HG03139 (cell line): Measurements from ENCODE around the gene INTS1.

Experiments used
- ATAC-seq: cut with Tn5 transposase; IDR thresholded peaks from one replicate; pipeline ENCODE4 v1.9.1; 2021; ENCODE audit not compliant: unreplicated experiment

The INTS1 gene

DNA sequence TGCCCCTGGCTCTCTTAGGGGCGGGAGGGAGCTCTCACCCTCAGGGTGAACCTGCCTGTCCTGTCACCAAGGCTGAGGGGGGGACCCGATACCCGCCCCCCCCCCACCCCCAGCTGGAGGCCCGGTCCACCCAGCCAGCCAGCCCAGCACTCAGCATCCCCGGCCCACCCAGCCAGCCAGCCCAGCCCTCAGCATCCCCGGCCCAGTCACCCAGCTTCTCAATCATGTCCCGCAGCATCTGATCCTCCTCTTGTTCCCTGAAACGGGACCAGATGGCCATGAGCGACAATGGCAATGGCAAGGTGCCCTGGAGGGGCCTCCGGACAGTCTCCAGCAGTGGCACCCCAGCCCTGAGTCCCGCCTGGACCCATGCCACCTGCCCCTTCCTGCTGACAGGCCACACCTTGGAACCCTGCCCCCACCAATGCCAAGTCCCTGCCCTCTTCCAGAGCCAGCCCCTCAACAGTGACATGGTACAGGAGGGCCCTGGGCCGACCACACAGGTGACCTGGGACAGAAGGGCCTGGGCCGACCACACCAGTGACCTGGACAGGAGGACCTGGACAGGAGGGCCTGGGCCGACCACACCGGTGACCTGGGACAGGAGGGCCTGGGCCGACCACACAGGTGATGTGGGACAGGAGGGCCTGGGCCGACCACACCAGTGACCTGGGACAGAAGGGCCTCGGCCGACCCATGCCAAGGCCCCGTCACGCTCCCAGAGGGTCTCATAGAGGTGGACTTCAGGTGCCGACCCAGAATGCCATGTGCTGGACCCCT lies 69.1 kb downstream of the INTS1 start:
- ATAC-seq, result no peak

DNA sequence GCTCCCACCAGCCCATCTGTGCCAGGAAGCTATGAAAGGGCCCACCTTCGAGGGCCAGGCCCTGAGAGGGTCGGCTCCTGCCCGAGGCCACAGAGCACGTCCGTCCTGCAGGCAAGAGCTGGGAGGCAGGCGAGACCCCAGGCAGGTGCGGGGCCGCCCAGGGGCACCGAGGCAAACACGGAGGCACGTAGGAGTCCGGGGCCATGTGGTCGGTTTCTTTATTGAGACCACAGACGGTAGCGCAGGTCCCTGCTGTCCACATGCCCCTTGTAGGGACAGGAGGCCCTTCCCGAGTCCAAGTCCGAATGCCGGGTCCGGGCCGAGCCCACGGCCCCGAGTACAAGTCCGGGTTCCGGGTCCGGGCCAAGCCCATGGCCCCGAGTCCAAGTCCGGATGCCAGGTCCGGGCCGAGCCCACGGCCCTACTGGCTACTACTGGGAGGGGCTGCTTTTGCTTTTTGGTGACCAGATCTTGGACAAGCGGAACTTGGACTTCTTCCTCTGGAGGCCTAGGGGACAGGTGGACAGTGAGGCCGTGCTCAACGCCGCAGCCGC lies 69.9 kb downstream of the INTS1 start:
- no peak for ATAC-seq

DNA sequence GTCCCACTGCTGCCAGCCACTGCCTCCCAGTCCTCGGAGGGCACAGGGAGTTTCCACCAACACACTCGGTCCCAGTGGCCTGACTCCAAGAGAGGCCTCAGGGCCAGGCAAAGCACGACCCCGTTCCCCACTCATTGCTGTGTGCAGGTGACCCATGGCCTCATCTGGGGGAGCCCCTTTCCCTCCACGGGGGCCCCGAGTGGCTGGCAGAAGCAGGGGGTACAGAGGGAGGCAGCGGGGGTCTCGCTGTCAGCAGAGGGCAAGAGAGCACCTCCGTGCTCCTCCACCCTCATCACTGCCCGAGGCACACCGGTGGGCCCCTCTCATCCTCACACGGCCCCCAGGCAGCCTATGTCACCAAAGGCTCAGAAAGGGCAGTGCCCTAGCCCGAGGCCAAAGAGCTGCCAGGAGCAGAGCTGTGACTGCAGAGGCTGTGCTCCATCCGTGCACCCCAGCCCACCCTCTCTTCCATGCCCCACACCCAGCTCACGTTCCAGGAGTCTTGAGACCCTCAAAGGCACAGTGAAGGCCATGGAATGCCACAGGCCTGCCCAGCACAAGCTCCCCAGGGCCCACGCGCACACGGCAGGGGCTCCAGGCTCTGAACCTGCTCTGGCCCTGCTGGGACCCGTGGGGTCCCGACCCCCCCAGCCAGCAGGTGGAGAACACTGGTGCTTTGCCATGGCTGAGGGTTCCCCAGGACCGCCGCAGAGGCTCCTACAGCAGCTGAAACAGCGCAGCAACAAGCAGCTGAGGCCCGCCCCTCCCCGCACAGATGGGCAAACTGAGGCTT lies 70.9 kb downstream of the INTS1 start:
- no peak for ATAC-seq

DNA sequence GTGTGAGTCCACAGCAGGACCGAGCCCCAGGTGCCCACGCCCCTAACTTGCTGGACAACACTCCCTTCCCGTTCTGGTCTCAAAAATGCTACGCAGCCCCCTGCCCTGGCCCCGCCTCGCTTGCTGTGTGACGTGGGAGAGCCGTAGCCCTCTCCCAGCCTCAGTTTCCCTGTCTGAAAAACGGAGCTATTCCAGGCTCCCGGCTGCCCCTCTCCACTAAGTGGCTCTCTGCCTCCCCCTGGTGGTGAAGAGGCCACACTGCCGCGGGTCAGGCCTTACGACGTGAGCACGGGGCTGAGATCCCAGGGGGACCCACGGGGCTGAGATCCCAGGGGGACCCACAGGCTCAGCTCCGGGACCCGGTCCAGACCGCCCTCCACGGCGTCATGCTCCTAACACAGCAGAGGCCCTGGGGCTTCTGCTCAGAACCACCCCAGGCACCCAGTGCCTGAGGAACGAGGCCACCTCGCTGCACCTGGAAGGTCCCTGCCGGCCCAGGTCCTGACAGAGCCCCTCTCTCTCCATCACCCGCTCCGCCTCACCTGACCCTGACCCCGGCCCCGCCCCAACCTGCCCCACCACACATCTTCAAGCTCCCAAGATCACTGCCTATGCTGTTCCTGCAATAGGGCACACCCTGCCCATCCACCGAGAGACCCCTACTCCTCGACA lies 71.6 kb downstream of the INTS1 start:
- no peak for ATAC-seq

- ATAC-seq, result no peak
These were observed 72.4 kb downstream of the INTS1 start for GRCh38 chr7:1431634-1432380.

GRCh38 chr7:1431226-1431625 lies 73.0 kb downstream of the INTS1 start:
- ATAC-seq, result no peak

GRCh38 chr7:1430056-1430845 lies 73.9 kb downstream of the INTS1 start:
- no peak for ATAC-seq

DNA sequence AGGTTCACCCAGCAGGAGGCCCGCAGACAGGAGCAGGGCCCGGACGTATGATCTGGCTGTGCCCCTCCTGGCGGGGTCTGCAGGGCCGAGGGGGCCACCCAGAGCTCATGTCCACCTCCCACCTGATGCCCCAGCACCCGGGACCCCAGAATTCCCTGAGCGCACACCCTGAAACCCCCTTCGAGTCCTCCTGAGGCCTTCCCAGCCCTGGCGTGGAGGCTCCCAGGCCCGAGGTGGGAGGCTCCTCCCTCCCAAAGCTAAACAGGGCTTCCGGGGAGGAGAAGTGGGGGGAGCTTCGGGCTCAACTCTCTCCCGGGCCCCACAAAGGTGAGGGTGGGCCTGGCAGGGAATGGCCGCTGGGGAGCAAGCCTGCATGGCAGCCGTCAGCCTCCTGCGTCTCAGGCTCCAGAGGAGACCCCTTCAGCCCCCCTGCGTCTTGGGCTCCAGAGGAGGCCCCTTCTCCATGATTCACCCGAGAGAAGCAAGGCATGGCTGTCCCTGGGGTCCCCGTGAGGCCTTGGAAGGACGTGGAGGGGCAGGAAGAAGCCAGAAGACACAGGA lies 75.2 kb downstream of the INTS1 start:
- ATAC-seq, result no peak

GRCh38 chr7:1427064-1427657 lies 77.0 kb downstream of the INTS1 start:
- ATAC-seq, result no peak

- ATAC-seq, result no peak
These were observed 77.7 kb downstream of the INTS1 start for GRCh38 chr7:1426474-1426873.

DNA sequence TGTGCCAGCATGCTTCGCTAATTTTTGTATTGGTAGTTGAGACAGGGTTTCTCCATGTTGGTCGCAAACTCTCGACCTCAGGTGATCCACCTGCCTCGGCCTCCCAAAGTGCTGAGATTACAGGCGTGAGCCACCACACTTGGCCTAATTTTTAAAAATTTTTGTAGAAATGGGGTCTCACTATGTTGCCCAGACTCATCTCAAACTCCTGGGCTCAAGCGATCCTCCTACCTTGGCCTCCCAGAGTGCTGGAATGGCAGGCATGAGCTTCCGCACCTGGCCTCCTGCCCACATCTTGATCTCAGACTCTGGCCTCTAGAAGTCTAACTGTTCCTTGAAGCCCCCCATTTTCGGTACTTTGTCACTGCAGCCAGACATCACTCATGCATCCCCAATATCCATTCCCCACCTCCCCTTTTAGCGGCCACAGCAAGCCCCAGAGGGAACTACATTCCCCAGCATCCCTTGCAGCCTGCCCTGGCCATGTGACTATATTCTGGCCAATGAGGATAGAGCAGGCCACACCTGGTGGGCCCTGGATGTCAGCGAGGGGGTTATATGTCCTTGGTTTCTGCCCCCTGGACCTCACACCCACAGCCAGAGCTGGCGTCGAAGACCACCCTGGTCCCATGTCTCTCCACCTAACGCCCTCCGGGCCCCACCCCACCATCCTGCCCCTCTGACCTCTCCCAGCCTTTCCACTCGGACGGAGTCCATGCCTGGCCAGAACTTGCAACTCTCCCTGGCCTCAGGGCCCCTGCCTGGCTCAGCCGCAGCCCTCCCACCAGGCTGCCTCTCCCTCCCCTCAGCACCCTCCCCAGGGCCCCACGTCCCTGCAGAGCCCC lies 78.7 kb downstream of the INTS1 start:
- no peak for ATAC-seq

GRCh38 chr7:1424041-1424440 lies 80.1 kb downstream of the INTS1 start:
- ATAC-seq, result no peak

- no peak for ATAC-seq
These were observed 80.9 kb downstream of the INTS1 start for GRCh38 chr7:1423264-1423811.

- ATAC-seq, result no peak
These were observed 81.5 kb downstream of the INTS1 start for GRCh38 chr7:1422512-1423263.

GRCh38 chr7:1421946-1422345 lies 82.2 kb downstream of the INTS1 start:
- no peak for ATAC-seq

- no peak for ATAC-seq
These were observed 83.0 kb downstream of the INTS1 start for GRCh38 chr7:1421020-1421790.
